Measurements from ENCODE around the gene ESCO1. TPM values are rescaled to one million over a fixed set of nuclear protein-coding genes. Genes with fewer than 3 reads are reported as not detected.

Gene ESCO1
- total and polyA plus RNA-seq, 2 of the 13 experiments (the other 11 are each of a cell fraction or from before 2014, with no cell fraction given) = 6.3 to 19.4 TPM

DNA sequence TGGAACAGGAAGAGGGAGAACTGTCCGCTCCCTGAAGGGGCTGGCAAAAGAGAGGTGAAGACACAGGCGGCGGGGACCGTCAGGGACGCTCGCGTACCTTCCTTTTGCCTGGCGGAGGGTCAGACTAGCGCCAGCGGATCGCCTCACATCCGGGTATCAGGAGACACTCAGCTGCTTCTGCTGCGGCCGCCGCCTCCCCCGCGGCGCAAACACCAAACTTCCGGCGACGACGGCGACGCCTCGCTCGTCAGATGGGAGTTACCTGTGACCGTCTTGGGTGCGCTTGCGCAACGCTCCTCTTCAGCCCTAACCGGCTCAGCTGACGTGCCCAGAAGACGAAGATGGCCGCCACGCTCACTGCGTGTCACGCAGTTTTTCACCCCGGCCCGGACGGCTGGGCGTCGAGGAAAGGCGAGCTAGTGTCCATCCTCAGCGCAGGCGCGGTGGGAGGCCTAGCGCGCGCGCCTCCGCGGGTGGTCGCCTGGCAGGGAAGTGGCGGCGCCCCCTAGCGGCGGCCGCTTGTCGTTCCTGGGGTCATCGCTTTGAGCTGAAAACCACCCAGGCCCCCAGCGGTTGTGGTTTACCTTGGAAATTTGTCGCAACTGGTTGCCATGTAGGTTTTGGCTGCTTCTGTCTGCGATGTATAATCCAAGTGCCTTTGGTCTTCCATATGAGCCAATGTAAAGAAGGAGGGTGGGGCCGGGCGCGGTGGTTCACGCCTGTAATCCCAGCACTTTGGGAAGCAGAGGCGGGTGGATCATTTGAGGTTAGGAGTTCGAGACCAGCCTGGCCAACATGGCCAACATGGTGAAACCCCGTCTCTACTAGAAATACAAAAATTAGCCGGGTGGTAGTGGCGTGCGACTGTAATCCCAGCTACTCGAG is at the start of gene ESCO1 (continued):
- TF ChIP-seq, protein P1, sequence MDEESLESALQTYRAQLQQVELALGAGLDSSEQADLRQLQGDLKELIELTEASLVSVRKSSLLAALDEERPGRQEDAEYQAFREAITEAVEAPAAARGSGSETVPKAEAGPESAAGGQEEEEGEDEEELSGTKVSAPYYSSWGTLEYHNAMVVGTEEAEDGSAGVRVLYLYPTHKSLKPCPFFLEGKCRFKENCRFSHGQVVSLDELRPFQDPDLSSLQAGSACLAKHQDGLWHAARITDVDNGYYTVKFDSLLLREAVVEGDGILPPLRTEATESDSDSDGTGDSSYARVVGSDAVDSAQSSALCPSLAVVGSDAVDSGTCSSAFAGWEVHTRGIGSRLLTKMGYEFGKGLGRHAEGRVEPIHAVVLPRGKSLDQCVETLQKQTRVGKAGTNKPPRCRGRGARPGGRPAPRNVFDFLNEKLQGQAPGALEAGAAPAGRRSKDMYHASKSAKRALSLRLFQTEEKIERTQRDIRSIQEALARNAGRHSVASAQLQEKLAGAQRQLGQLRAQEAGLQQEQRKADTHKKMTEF (CRISPR knock-in tag; IDR thresholded peaks at IDR 0.05) = peak; percentile 97
- TF ChIP-seq, protein P2, sequence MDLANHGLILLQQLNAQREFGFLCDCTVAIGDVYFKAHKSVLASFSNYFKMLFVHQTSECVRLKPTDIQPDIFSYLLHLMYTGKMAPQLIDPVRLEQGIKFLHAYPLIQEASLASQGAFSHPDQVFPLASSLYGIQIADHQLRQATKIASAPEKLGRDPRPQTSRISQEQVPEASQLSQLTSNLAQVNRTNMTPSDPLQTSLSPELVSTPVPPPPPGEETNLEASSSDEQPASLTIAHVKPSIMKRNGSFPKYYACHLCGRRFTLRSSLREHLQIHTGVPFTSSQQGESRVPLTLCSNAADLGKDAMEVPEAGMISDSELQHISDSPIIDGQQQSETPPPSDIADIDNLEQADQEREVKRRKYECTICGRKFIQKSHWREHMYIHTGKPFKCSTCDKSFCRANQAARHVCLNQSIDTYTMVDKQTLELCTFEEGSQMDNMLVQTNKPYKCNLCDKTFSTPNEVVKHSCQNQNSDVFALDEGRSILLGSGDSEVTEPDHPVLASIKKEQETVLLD (CRISPR knock-in tag; IDR thresholded peaks at IDR 0.05; ENCODE audit: low read depth) = peak; percentile 85; the same call in 1 of the 2 replicates
- no peak for TF ChIP-seq ZNF274 (CRISPR knock-in tag; IDR thresholded peaks at IDR 0.05)
- peak; percentile 51; the same call in 1 of the 2 replicates for TF ChIP-seq SP4 (CRISPR knock-in tag; IDR thresholded peaks at IDR 0.05)
- peak; percentile 51; the same call in 1 of the 2 replicates for TF ChIP-seq SSRP1 (CRISPR knock-in tag; IDR thresholded peaks at IDR 0.05)
- no peak for TF ChIP-seq HNRNPH1 (optimal IDR thresholded peaks at IDR 0.05; ENCODE audit: low read depth, low read length)
- peak; percentile 80; the same call in 1 of the 2 replicates for TF ChIP-seq KDM4B (CRISPR knock-in tag; IDR thresholded peaks at IDR 0.05)
- peak; percentile 59; the same call in 1 of the 2 replicates for TF ChIP-seq MAZ (IDR thresholded peaks at IDR 0.05; ENCODE audit: borderline replicate concordance, low read depth, low read length)
- TF ChIP-seq MAZ (CRISPR knock-in tag; IDR thresholded peaks at IDR 0.05; ENCODE audit: low read depth) = no peak; the same call in 1 of the 2 replicates
- peak; percentile 59; the same call in 1 of the 2 replicates for TF ChIP-seq ZNF333 (CRISPR knock-in tag; IDR thresholded peaks at IDR 0.05; ENCODE audit: borderline replicate concordance)
- TF ChIP-seq SRSF9 (IDR thresholded peaks at IDR 0.05; ENCODE audit: borderline replicate concordance, insufficient read depth, low read depth, low read length, poor library complexity, severe bottlenecking) = no peak
- TF ChIP-seq ZFP36L2 (CRISPR knock-in tag; IDR thresholded peaks at IDR 0.05) = no peak
- TF ChIP-seq, protein P3, sequence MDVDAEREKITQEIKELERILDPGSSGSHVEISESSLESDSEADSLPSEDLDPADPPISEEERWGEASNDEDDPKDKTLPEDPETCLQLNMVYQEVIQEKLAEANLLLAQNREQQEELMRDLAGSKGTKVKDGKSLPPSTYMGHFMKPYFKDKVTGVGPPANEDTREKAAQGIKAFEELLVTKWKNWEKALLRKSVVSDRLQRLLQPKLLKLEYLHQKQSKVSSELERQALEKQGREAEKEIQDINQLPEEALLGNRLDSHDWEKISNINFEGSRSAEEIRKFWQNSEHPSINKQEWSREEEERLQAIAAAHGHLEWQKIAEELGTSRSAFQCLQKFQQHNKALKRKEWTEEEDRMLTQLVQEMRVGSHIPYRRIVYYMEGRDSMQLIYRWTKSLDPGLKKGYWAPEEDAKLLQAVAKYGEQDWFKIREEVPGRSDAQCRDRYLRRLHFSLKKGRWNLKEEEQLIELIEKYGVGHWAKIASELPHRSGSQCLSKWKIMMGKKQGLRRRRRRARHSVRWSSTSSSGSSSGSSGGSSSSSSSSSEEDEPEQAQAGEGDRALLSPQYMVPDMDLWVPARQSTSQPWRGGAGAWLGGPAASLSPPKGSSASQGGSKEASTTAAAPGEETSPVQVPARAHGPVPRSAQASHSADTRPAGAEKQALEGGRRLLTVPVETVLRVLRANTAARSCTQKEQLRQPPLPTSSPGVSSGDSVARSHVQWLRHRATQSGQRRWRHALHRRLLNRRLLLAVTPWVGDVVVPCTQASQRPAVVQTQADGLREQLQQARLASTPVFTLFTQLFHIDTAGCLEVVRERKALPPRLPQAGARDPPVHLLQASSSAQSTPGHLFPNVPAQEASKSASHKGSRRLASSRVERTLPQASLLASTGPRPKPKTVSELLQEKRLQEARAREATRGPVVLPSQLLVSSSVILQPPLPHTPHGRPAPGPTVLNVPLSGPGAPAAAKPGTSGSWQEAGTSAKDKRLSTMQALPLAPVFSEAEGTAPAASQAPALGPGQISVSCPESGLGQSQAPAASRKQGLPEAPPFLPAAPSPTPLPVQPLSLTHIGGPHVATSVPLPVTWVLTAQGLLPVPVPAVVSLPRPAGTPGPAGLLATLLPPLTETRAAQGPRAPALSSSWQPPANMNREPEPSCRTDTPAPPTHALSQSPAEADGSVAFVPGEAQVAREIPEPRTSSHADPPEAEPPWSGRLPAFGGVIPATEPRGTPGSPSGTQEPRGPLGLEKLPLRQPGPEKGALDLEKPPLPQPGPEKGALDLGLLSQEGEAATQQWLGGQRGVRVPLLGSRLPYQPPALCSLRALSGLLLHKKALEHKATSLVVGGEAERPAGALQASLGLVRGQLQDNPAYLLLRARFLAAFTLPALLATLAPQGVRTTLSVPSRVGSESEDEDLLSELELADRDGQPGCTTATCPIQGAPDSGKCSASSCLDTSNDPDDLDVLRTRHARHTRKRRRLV (CRISPR knock-in tag; IDR thresholded peaks at IDR 0.05) = peak; percentile 95
- peak; percentile 68 for TF ChIP-seq STAG1 (CRISPR knock-in tag; IDR thresholded peaks at IDR 0.05)
- no peak for TF ChIP-seq RORA (CRISPR knock-in tag; IDR thresholded peaks at IDR 0.05)
- TF ChIP-seq, protein P4, sequence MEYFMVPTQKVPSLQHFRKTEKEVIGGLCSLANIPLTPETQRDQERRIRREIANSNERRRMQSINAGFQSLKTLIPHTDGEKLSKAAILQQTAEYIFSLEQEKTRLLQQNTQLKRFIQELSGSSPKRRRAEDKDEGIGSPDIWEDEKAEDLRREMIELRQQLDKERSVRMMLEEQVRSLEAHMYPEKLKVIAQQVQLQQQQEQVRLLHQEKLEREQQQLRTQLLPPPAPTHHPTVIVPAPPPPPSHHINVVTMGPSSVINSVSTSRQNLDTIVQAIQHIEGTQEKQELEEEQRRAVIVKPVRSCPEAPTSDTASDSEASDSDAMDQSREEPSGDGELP (IDR thresholded peaks at IDR 0.05; ENCODE audit: borderline replicate concordance, low read depth) = peak; percentile 96
- peak; percentile 90 for TF ChIP-seq CREB1 (IDR thresholded peaks at IDR 0.05)
- TF ChIP-seq CREB1 (CRISPR knock-in tag; IDR thresholded peaks at IDR 0.05) = peak; percentile 88
- peak; percentile 85 for TF ChIP-seq TGIF2 (CRISPR knock-in tag; IDR thresholded peaks at IDR 0.05)
- peak; percentile 85 for TF ChIP-seq ZNF317 (CRISPR knock-in tag; IDR thresholded peaks at IDR 0.05)
- TF ChIP-seq ZFP41 (CRISPR knock-in tag; IDR thresholded peaks at IDR 0.05; ENCODE audit: borderline replicate concordance) = no peak
